Measurements from ENCODE around the gene KIF16B. TPM values are rescaled to one million over a fixed set of nuclear protein-coding genes. Genes with fewer than 3 reads are reported as not detected.

KIF16B gene
- total RNA-seq, 1 donor, result 13.4 TPM

- DNase-seq (ENCODE audit: low read depth), result no peak
- TF ChIP-seq CTCF (IDR thresholded peaks at IDR 0.05; ENCODE audit: insufficient read depth, low read depth, low read length), result no peak
- H3K4me3 ChIP-seq (ENCODE audit: low read depth, low read length), result no peak overlapping the region
These were observed 258.9 kb downstream of the KIF16B start for GRCh38 chr20:16314320-16314719.

GRCh38 chr20:16313917-16314316 is 259.3 kb downstream of the KIF16B start:
- no peak for TF ChIP-seq CTCF (IDR thresholded peaks at IDR 0.05; ENCODE audit: insufficient read depth, low read depth, low read length)
- no peak for DNase-seq (ENCODE audit: low read depth)
- no peak overlapping the region for H3K4me3 ChIP-seq (ENCODE audit: low read depth, low read length)

- H3K4me3 ChIP-seq (ENCODE audit: low read depth, low read length), result no peak overlapping the region
- TF ChIP-seq CTCF (IDR thresholded peaks at IDR 0.05; ENCODE audit: insufficient read depth, low read depth, low read length), result no peak
- DNase-seq (ENCODE audit: low read depth), result no peak
These were observed 260.2 kb downstream of the KIF16B start for GRCh38 chr20:16312998-16313397.

GRCh38 chr20:16311756-16312155 is 261.5 kb downstream of the KIF16B start:
- no peak overlapping the region for H3K4me3 ChIP-seq (ENCODE audit: low read depth, low read length)
- TF ChIP-seq CTCF (IDR thresholded peaks at IDR 0.05; ENCODE audit: insufficient read depth, low read depth, low read length), result no peak
- no peak for DNase-seq (ENCODE audit: low read depth)

GRCh38 chr20:16308754-16309153 is 264.5 kb downstream of the KIF16B start:
- TF ChIP-seq CTCF (IDR thresholded peaks at IDR 0.05; ENCODE audit: insufficient read depth, low read depth, low read length), result no peak
- no peak for DNase-seq (ENCODE audit: low read depth)
- no peak overlapping the region for H3K4me3 ChIP-seq (ENCODE audit: low read depth, low read length)

- no peak for TF ChIP-seq CTCF (IDR thresholded peaks at IDR 0.05; ENCODE audit: insufficient read depth, low read depth, low read length)
- H3K4me3 ChIP-seq (ENCODE audit: low read depth, low read length), result no peak overlapping the region
- no peak for DNase-seq (ENCODE audit: low read depth)
These were observed 270.4 kb downstream of the KIF16B start for GRCh38 chr20:16302818-16303217.

GRCh38 chr20:16301986-16302385 is 271.3 kb downstream of the KIF16B start:
- no peak overlapping the region for H3K4me3 ChIP-seq (ENCODE audit: low read depth, low read length)
- TF ChIP-seq CTCF (IDR thresholded peaks at IDR 0.05; ENCODE audit: insufficient read depth, low read depth, low read length), result no peak
- DNase-seq (ENCODE audit: low read depth), result no peak
